Measurements from ENCODE around the gene TPBGL. TPM values are rescaled to one million over a fixed set of nuclear protein-coding genes. Genes with fewer than 3 reads are reported as not detected.

TPBGL gene
- total and polyA plus RNA-seq, 9 donors = 0.13 to 0.47 (median 0.27) TPM; not detected in 2

- Histone ChIP-seq H3K27me3 (no peaks in the 10 kb centered on the region), H3K36me3 (no peaks in the 10 kb centered on the region), H3K4me1 (ENCODE audit: insufficient read depth) (no peaks in the 10 kb centered on the region), H3K9me3 (no peaks in the 10 kb centered on the region), H3K4me3 (no peak overlapping the region), H3K27ac (no peak overlapping the region)
- no peak for TF ChIP-seq POLR2A (IDR thresholded peaks at IDR 0.05)
- no peak for TF ChIP-seq CTCF (IDR thresholded peaks at IDR 0.05)
- no peak for TF ChIP-seq EP300 (IDR thresholded peaks at IDR 0.05)
- intact Hi-C loops (cut with DNase I) = loop anchor here in 1 of 4 donors (5.0 kb wide), 1 partner anchor 253 kb away; no protein-coding TSS in a partner anchor
- WGBS, 3 donors = 52 to 58% (median 58%) methylated on average over 5 of the region's 5 CpGs
- peak in 1 of 5 donors; percentile 7 for DNase-seq
Measured at GRCh38 chr11:75279273-75279672, 38.7 kb downstream of the TPBGL start.

- Histone ChIP-seq H3K27ac (no peak overlapping the region), H3K4me1 (ENCODE audit: insufficient read depth) (no peaks in the 10 kb centered on the region), H3K9me3 (no peaks in the 10 kb centered on the region), H3K27me3 (no peaks in the 10 kb centered on the region), H3K4me3 (no peak overlapping the region), H3K36me3 (no peaks in the 10 kb centered on the region)
- intact Hi-C loops (cut with DNase I) = loop anchor here (1.0 to 5.0 kb wide), 4 partner anchors 47 to 105 kb away; no protein-coding TSS in a partner anchor
- TF ChIP-seq EP300 (IDR thresholded peaks at IDR 0.05) (no peak), POLR2A (IDR thresholded peaks at IDR 0.05) (no peak), CTCF (IDR thresholded peaks at IDR 0.05) (peak; percentile 94 to 98 (median 95))
- DNase-seq = peak; percentile 65 to 81 (median 81)
- whole genome bisulfite sequencing, 3 donors = 12 to 16% (median 15%) methylated on average over 9 of the region's 9 CpGs
Measured at GRCh38 chr11:75280227-75280701, 39.7 kb downstream of the TPBGL start.

- no peak overlapping the region for H3K27ac ChIP-seq
- WGBS, 3 donors = 80 to 85% (median 83%) methylated on average over 13 to 15 of the region's 15 CpGs
- no peak for TF ChIP-seq POLR2A (IDR thresholded peaks at IDR 0.05)
- no peak for TF ChIP-seq EP300 (IDR thresholded peaks at IDR 0.05)
- TF ChIP-seq CTCF (IDR thresholded peaks at IDR 0.05) = no peak
- H3K9me3 ChIP-seq = no peaks in the 10 kb centered on the region
- H3K4me1 ChIP-seq (ENCODE audit: insufficient read depth) = no peaks in the 10 kb centered on the region
- H3K36me3 ChIP-seq = no peaks in the 10 kb centered on the region
- no peaks in the 10 kb centered on the region for H3K27me3 ChIP-seq
- intact Hi-C loops (cut with DNase I) = loop anchor here (1.0 to 5.0 kb wide), 4 partner anchors 46 to 104 kb away; no protein-coding TSS in a partner anchor
- no peak overlapping the region for H3K4me3 ChIP-seq
- peak in 1 of 5 donors; percentile 25 for DNase-seq
Measured at GRCh38 chr11:75280770-75281468, 40.3 kb downstream of the TPBGL start.

- H3K36me3 ChIP-seq = no peaks in the 10 kb centered on the region
- DNase-seq = no peak
Measured at GRCh38 chr11:75281469-75282095, 41.0 kb downstream of the TPBGL start.

More at GRCh38 chr11:75281469-75282095, 41.0 kb downstream of the TPBGL start:
- H3K9me3 ChIP-seq = no peaks in the 10 kb centered on the region
- H3K27me3 ChIP-seq = no peaks in the 10 kb centered on the region
- no peak overlapping the region for H3K4me3 ChIP-seq
- no peaks in the 10 kb centered on the region for H3K4me1 ChIP-seq (ENCODE audit: insufficient read depth)
- intact Hi-C loops (cut with DNase I) = loop anchor here in 3 of 4 donors (2.0 to 5.0 kb wide), 3 partner anchors 46 to 103 kb away; no protein-coding TSS in a partner anchor
- TF ChIP-seq EP300 (IDR thresholded peaks at IDR 0.05) = no peak
- WGBS, 3 donors = 87 to 89% (median 88%) methylated on average over 10 of the region's 10 CpGs
- H3K27ac ChIP-seq = no peak overlapping the region

Measured in ovary (tissue), 9 donors.